Fibroblast of lung (primary cell): ENCODE measurements around the gene HNF4A. TPM values are rescaled to one million over a fixed set of nuclear protein-coding genes. Genes with fewer than 3 reads are reported as not detected.

Experiments used
- DNase-seq, 2 donors: peaks; one replicate each; pipeline versions ENCODE4 v3.0.0 to v3.0.0-alpha.2; 2010; ENCODE audit warnings: low read depth in 2 of 2
- H2AFZ ChIP-seq: 2 replicates; pipeline ENCODE4 v1.5.1; 2012; ENCODE audit warnings: low read length, control low read depth, inconsistent platforms
- H3K27ac ChIP-seq: 2 replicates; pipeline ENCODE4 v1.5.1; 2011; ENCODE audit warnings: low read length, control low read depth; ENCODE audit not compliant: insufficient read depth
- H3K27me3 ChIP-seq: 2 replicates; pipeline ENCODE4 v1.5.1; 2011; ENCODE audit warnings: mild to moderate bottlenecking, low read length; ENCODE audit not compliant: control insufficient read depth, insufficient read depth
- H3K36me3 ChIP-seq: 2 replicates; pipeline ENCODE4 v1.5.1; 2011; ENCODE audit warnings: low read length; ENCODE audit not compliant: control insufficient read depth, insufficient read depth
- H3K4me1 ChIP-seq: 2 replicates; pipeline ENCODE4 v1.5.1; 2011; ENCODE audit warnings: low read length; ENCODE audit not compliant: control insufficient read depth, insufficient read depth; ENCODE audit errors: extremely low read depth
- H3K4me2 ChIP-seq: 2 replicates; pipeline ENCODE4 v1.5.1; 2011; ENCODE audit warnings: low read length, control low read depth; ENCODE audit not compliant: insufficient read depth; ENCODE audit errors: extremely low read depth
- H3K4me3 ChIP-seq, 4 experiments: fragments of 200-600 bp in 1 of 4; sonication (generic) in 1 of 4; replicated peaks in 1 of 4; 2 replicates each; pipeline ENCODE4 v1.5.1; 2011 to 2016; ENCODE audit warnings: low read length in 4 of 4, low read depth in 3 of 4, mild to moderate bottlenecking in 3 of 4, control low read depth in 2 of 4, inconsistent platforms in 1 of 4, mixed read lengths in 1 of 4; ENCODE audit not compliant: insufficient read depth in 1 of 4; ENCODE audit errors: control extremely low read depth in 1 of 4
- H3K79me2 ChIP-seq: 2 replicates; pipeline ENCODE4 v1.5.1; 2012; ENCODE audit warnings: mild to moderate bottlenecking, low read length, inconsistent platforms; ENCODE audit not compliant: control insufficient read depth, insufficient read depth
- H3K9ac ChIP-seq: 2 replicates; pipeline ENCODE4 v1.5.1; 2011; ENCODE audit warnings: mild to moderate bottlenecking, low read length, control low read depth; ENCODE audit not compliant: insufficient read depth
- H3K9me3 ChIP-seq: 2 replicates; pipeline ENCODE4 v1.5.1; 2012; ENCODE audit warnings: low read depth, low read length; ENCODE audit not compliant: control insufficient read depth, insufficient read depth
- H4K20me1 ChIP-seq: 2 replicates; pipeline ENCODE4 v1.5.1; 2011; ENCODE audit warnings: low read length; ENCODE audit not compliant: control insufficient read depth, insufficient read depth; ENCODE audit errors: extremely low read depth
- CTCF ChIP-seq, 2 donors: IDR thresholded peaks in 1 of 2; conservative IDR thresholded peaks in 1 of 2; 1 replicate in 1 of 2; 2 replicates in 1 of 2; pipeline ENCODE4 v1.5.1; 2011 to 2012; ENCODE audit warnings: low read length in 2 of 2, control low read depth in 1 of 2, inconsistent platforms in 1 of 2, low read depth in 1 of 2, mild to moderate bottlenecking in 1 of 2
- EZH2 ChIP-seq: IDR thresholded peaks from 2 replicates; pipeline ENCODE4 v1.5.1; 2012; ENCODE audit warnings: low read length, control low read depth, mild to moderate bottlenecking; ENCODE audit errors: missing control alignments
- polyA plus RNA-seq, 2 donors: library from polyadenylated mRNA; depleted of rRNA in 1 of 2; stranded (reverse) in 1 of 2; unstranded in 1 of 2; fragments of >200 nt; gene quantifications; 2 replicates each; pipeline ENCODE4 v1.2.1, GENCODE V29; 2011 to 2012; ENCODE audit warnings: missing spikeins in 1 of 2
- total RNA-seq: library from RNA; depleted of rRNA; stranded (reverse); fragments of >200 nt; gene quantifications from 2 replicates; pipeline ENCODE4 v1.2.1, GENCODE V29; 2014

Gene HNF4A
- total and polyA plus RNA-seq, 2 donors (not counting 1 experiment from before 2014, with no cell fraction given) = not detected

GRCh38 chr20:44448753-44449546, 93.5 kb downstream of the HNF4A start:
- H3K9me3 ChIP-seq = no peaks in the 10 kb centered on the region
- H2AFZ ChIP-seq = no peak overlapping the region
- no peak overlapping the region for H3K4me2 ChIP-seq
- no peak overlapping the region for H3K27ac ChIP-seq
- H3K79me2 ChIP-seq = no peaks in the 10 kb centered on the region
- TF ChIP-seq CTCF (conservative IDR thresholded peaks at IDR 0.05 in 1 of 2, IDR thresholded peaks at IDR 0.05 in 1 of 2; ENCODE audit: low read depth in 1 of 2, low read length in 2 of 2) (peak in 1 of 2 donors; percentile 23), EZH2 (no peak)
- H3K4me3 ChIP-seq = no peak overlapping the region
- no peak for DNase-seq
- no peak overlapping the region for H3K9ac ChIP-seq
- no peaks in the 10 kb centered on the region for H4K20me1 ChIP-seq
- H3K27me3 ChIP-seq = peaks cover 4% of the 10 kb centered on the region
- H3K36me3 ChIP-seq = no peaks in the 10 kb centered on the region
- no peaks in the 10 kb centered on the region for H3K4me1 ChIP-seq

GRCh38 chr20:44449864-44450263, 94.4 kb downstream of the HNF4A start:
- Histone ChIP-seq H3K27me3 (peaks cover 4% of the 10 kb centered on the region), H3K79me2 (no peaks in the 10 kb centered on the region), H3K4me1 (no peaks in the 10 kb centered on the region), H4K20me1 (no peaks in the 10 kb centered on the region), H3K36me3 (no peaks in the 10 kb centered on the region), H3K27ac (no peak overlapping the region), H3K9me3 (no peaks in the 10 kb centered on the region), H3K4me3 (no peak overlapping the region), H3K9ac (no peak overlapping the region), H3K4me2 (no peak overlapping the region), H2AFZ (no peak overlapping the region)
- DNase-seq = no peak
- TF ChIP-seq CTCF (conservative IDR thresholded peaks at IDR 0.05 in 1 of 2, IDR thresholded peaks at IDR 0.05 in 1 of 2; ENCODE audit: low read depth in 1 of 2, low read length in 2 of 2) = no peak
- TF ChIP-seq EZH2 = no peak

- peak in 1 of 2 donors; percentile 58 for DNase-seq
- H3K27me3 ChIP-seq = peaks cover 4% of the 10 kb centered on the region
- H3K27ac ChIP-seq = no peak overlapping the region
- H3K9me3 ChIP-seq = no peaks in the 10 kb centered on the region
- no peak overlapping the region for H3K4me3 ChIP-seq
- H3K79me2 ChIP-seq = no peaks in the 10 kb centered on the region
- no peak overlapping the region for H3K9ac ChIP-seq
- TF ChIP-seq EZH2 = no peak
- no peak for TF ChIP-seq CTCF (conservative IDR thresholded peaks at IDR 0.05 in 1 of 2, IDR thresholded peaks at IDR 0.05 in 1 of 2; ENCODE audit: low read depth in 1 of 2, low read length in 2 of 2)
- H3K4me1 ChIP-seq = no peaks in the 10 kb centered on the region
- H4K20me1 ChIP-seq = no peaks in the 10 kb centered on the region
- H3K4me2 ChIP-seq = no peak overlapping the region
- H3K36me3 ChIP-seq = no peaks in the 10 kb centered on the region
- no peak overlapping the region for H2AFZ ChIP-seq
These were observed 94.9 kb downstream of the HNF4A start for GRCh38 chr20:44450281-44450889.
